HCT116 (cell line): ENCODE results near the gene DNAJC6. TPM values are rescaled to one million over a fixed set of nuclear protein-coding genes. Genes with fewer than 3 reads are reported as not detected.

ENCODE experiments used
- ATAC-seq: fragments of 200-7000 bp; cut with Tn5 transposase; 2 replicates; pipeline ENCODE4 v1.9.1; 2020; ENCODE audit warnings: mild to moderate bottlenecking, moderate library complexity
- BruUV-seq: library from RNA; stranded (reverse); fragments of 400-500 nt; replicated peaks from 2 replicates; lab custom pipeline; 2021; lab: Mats Ljungman, UMichigan
- CTCF ChIA-PET: fragments of 300-600 bp; sonication (Branson Sonifier 250); formaldehyde crosslinking; loops from one replicate; lab custom pipeline; 2021; ENCODE audit warnings: antibody characterized with exemption; lab: Charles Lee
- POLR2A ChIA-PET: fragments of 300-600, 350-600 bp; sonication (Branson Sonifier 250); formaldehyde crosslinking; loops from one replicate; lab custom pipeline; 2021; ENCODE audit warnings: antibody characterized with exemption; lab: Charles Lee
- RAD21 ChIA-PET, 2 experiments: fragments of 300-600 bp; sonication (Branson Sonifier 250); formaldehyde crosslinking; loops; one replicate each; lab custom pipeline; 2023; ENCODE audit warnings: low total read pairs in 2 of 2; ENCODE audit not compliant: uncharacterized antibody in 2 of 2, unreplicated experiment in 2 of 2, low non-redundant PET in 1 of 2; lab: Charles Lee
- DNase-seq: peaks from one replicate; pipeline ENCODE4 v3.0.0-alpha.2; 2010; ENCODE audit warnings: low read depth, low spot score
- H2AFZ ChIP-seq: fragments of 200-600 bp; shearing (Covaris generic), sonication (generic); 2 replicates; pipeline ENCODE4 v1.6.1; 2017; ENCODE audit warnings: low read depth, mixed run types, mixed read lengths, antibody characterized with exemption, low read length; ENCODE audit not compliant: poor library complexity, severe bottlenecking
- H3K27ac ChIP-seq: 2 replicates; pipeline ENCODE4 v1.5.1; 2012; ENCODE audit warnings: low read depth, low read length
- H3K27me3 ChIP-seq: fragments of 200-600 bp; sonication (generic); 2 replicates; pipeline ENCODE4 v1.6.1; 2016; ENCODE audit warnings: mixed run types, low read length, mixed read lengths; ENCODE audit not compliant: insufficient read depth
- H3K36me3 ChIP-seq, 2 experiments: fragments of 200-500 bp in 1 of 2; fragments of 200-600 bp in 1 of 2; sonication (Bioruptor generic) in 1 of 2; sonication (generic) in 1 of 2; 2 replicates each; pipeline versions ENCODE4 v1.5.1 to v1.6.1; 2014 to 2016; ENCODE audit warnings: low read length in 2 of 2, inconsistent platforms in 1 of 2, mixed read lengths in 1 of 2, mixed run types in 1 of 2; ENCODE audit not compliant: insufficient read depth in 2 of 2, control insufficient read depth in 1 of 2
- H3K4me1 ChIP-seq, 2 experiments: fragments of 200-600 bp in 1 of 2; sonication (generic) in 1 of 2; 2 replicates each; pipeline versions ENCODE4 v1.5.1 to v1.6.1; 2012 to 2017; ENCODE audit warnings: low read length in 2 of 2, inconsistent platforms in 1 of 2, mild to moderate bottlenecking in 1 of 2, mixed read lengths in 1 of 2, mixed run types in 1 of 2, moderate library complexity in 1 of 2; ENCODE audit not compliant: insufficient read depth in 2 of 2, control insufficient read depth in 1 of 2
- H3K4me2 ChIP-seq: fragments of 200-600 bp; sonication (generic); 2 replicates; pipeline ENCODE4 v1.6.1; 2017; ENCODE audit warnings: mixed run types, low read length, mixed read lengths
- H3K4me3 ChIP-seq, 2 experiments: fragments of 200-600 bp in 1 of 2; sonication (generic) in 1 of 2; replicated peaks in 1 of 2; 2 replicates each; pipeline ENCODE4 v1.5.1; 2011 to 2016; ENCODE audit warnings: low read length in 2 of 2, control low read depth in 1 of 2, low read depth in 1 of 2, mild to moderate bottlenecking in 1 of 2, mixed read lengths in 1 of 2, mixed run types in 1 of 2
- H3K79me2 ChIP-seq: fragments of 200-600 bp; sonication (generic); 2 replicates; pipeline ENCODE4 v1.6.1; 2017; ENCODE audit warnings: mild to moderate bottlenecking, mixed run types, low read length, moderate library complexity, mixed read lengths; ENCODE audit not compliant: insufficient read depth
- H3K9ac ChIP-seq: fragments of 200-600 bp; sonication (generic); 2 replicates; pipeline ENCODE4 v1.6.1; 2016; ENCODE audit warnings: low read length, mixed read lengths
- H3K9me2 ChIP-seq: fragments of 200-600 bp; sonication (generic), shearing (Covaris generic); 2 replicates; pipeline ENCODE4 v1.6.1; 2017; ENCODE audit warnings: mixed run types, mild to moderate bottlenecking, moderate library complexity; ENCODE audit not compliant: insufficient read depth
- H3K9me3 ChIP-seq, 2 experiments: fragments of 200-500 bp in 1 of 2; fragments of 200-600 bp in 1 of 2; sonication (Bioruptor generic) in 1 of 2; sonication (generic) in 1 of 2; 2 replicates each; pipeline ENCODE4 v1.6.1; 2014 to 2017; ENCODE audit warnings: low read length in 2 of 2, mixed read lengths in 2 of 2, inconsistent platforms in 1 of 2, low read depth in 1 of 2, mild to moderate bottlenecking in 1 of 2, mixed run types in 1 of 2, moderate library complexity in 1 of 2; ENCODE audit not compliant: control insufficient read depth in 1 of 2, insufficient read depth in 1 of 2
- H4K20me1 ChIP-seq: fragments of 200-600 bp; sonication (generic), shearing (Covaris generic); 2 replicates; pipeline ENCODE4 v1.6.1; 2017; ENCODE audit warnings: mixed run types, mild to moderate bottlenecking, moderate library complexity; ENCODE audit not compliant: insufficient read depth
- EGR1 ChIP-seq: IDR thresholded peaks from 2 replicates; pipeline ENCODE4 v1.6.1; 2012; ENCODE audit warnings: low read depth
- ELF1 ChIP-seq: IDR thresholded peaks from 2 replicates; pipeline ENCODE4 v1.6.1; 2012; ENCODE audit warnings: low read depth, borderline replicate concordance
- EZH2 ChIP-seq: fragments of 200-600 bp; sonication (generic); IDR thresholded peaks from 2 replicates; pipeline ENCODE4 v1.6.1; 2017; ENCODE audit warnings: antibody characterized with exemption, mixed run types
- FOSL1 ChIP-seq: IDR thresholded peaks from 2 replicates; pipeline ENCODE4 v1.6.1; 2012; ENCODE audit warnings: low read depth
- MAX ChIP-seq: IDR thresholded peaks from 2 replicates; pipeline ENCODE4 v1.6.1; 2012
- POLR2A ChIP-seq: IDR thresholded peaks from 2 replicates; pipeline ENCODE4 v1.7.0; 2011; ENCODE audit warnings: borderline replicate concordance; ENCODE audit not compliant: insufficient read depth, insufficient read length; ENCODE audit errors: extremely low read depth
- RAD21 ChIP-seq: IDR thresholded peaks from 2 replicates; pipeline ENCODE4 v1.6.1; 2012; ENCODE audit warnings: low read depth, mild to moderate bottlenecking
- SIN3A ChIP-seq: IDR thresholded peaks from 2 replicates; pipeline ENCODE4 v1.6.1; 2012; ENCODE audit warnings: low read depth
- SP1 ChIP-seq: IDR thresholded peaks from 2 replicates; pipeline ENCODE4 v1.6.1; 2012; ENCODE audit warnings: low read depth
- SRF ChIP-seq: IDR thresholded peaks from 2 replicates; pipeline ENCODE4 v1.6.1; 2012; ENCODE audit warnings: low read depth
- TCF7L2 ChIP-seq: IDR thresholded peaks from 2 replicates; pipeline ENCODE4 v1.7.0; 2011; ENCODE audit warnings: borderline replicate concordance, inconsistent platforms; ENCODE audit not compliant: insufficient read depth, insufficient read length; ENCODE audit errors: extremely low read depth
- ZBTB33 ChIP-seq: IDR thresholded peaks from 2 replicates; pipeline ENCODE4 v1.6.1; 2011; ENCODE audit warnings: mild to moderate bottlenecking, low read length, moderate library complexity; ENCODE audit not compliant: insufficient replicate concordance; ENCODE audit errors: extremely low read depth
- ZFX ChIP-seq: fragments of 450-650 bp; IDR thresholded peaks from 2 replicates; pipeline ENCODE4 v1.6.1; 2017
- intact Hi-C: fragments of 100-400 bp; cut with micrococcal nuclease; formaldehyde crosslinking; loops from 2 replicates; pipeline ENCODE4 v1.10.0; 2022
- total RNA-seq: library from RNA; stranded (reverse); gene quantifications from one replicate; pipeline ENCODE4 v1.2.1, GENCODE V29; 2021; ENCODE audit not compliant: unreplicated experiment
- TF ChIP-seq, protein P1 (sequence below): IDR thresholded peaks from 2 replicates; pipeline ENCODE4 v1.6.1; 2012
- TF ChIP-seq, protein P2 (sequence below), 3 experiments: fragments of 200-600 bp in 1 of 3; sonication (generic) in 1 of 3; IDR thresholded peaks in 2 of 3; conservative IDR thresholded peaks in 1 of 3; 2 replicates each; pipeline ENCODE4 v1.5.1; 2012 to 2017; ENCODE audit warnings: low read depth in 2 of 3, low read length in 2 of 3, antibody characterized with exemption in 1 of 3, borderline replicate concordance in 1 of 3, control low read depth in 1 of 3, mild to moderate bottlenecking in 1 of 3, mixed read lengths in 1 of 3, mixed run types in 1 of 3, moderate library complexity in 1 of 3; ENCODE audit not compliant: insufficient read depth in 1 of 3
- TF ChIP-seq, protein P3 (sequence below): IDR thresholded peaks from 2 replicates; pipeline ENCODE4 v1.6.1; 2012; ENCODE audit warnings: low read depth

Gene DNAJC6
- total RNA-seq, 1 experiment from 2014 or later = 9.0 TPM

DNA sequence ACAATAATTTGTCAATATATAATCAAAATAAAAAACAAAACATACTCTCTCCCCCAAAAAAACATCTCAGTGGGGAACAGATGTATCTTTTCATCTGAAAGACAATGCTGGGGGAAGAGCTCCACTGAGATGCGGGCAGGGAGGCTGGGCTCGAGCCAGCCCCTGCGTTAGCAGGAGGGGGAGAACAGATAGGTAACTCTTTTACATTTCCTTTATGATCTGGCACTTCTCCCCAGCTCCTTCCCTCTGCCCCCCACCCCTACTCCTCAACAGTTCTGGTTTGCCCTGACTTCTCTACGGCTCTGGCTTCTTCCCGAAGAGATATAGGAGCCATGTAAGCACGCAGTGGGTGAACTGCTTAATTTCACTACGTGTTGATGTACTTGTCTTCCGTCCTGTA is 123.6 kb downstream of the DNAJC6 start:
- Histone ChIP-seq H4K20me1 (no peaks in the 10 kb centered on the region), H3K4me1 (peaks cover 0 to 14% of the 10 kb centered on the region in 2 experiments; a peak in 2 of 4 replicates), H3K9ac (no peak overlapping the region), H3K9me3 (no peaks in the 10 kb centered on the region), H3K27me3 (no peaks in the 10 kb centered on the region), H3K27ac (no peak overlapping the region), H2AFZ (no peak overlapping the region), H3K36me3 (no peaks in the 10 kb centered on the region; a peak in 1 of 4 replicates), H3K9me2 (no peaks in the 10 kb centered on the region), H3K4me3 (no peak overlapping the region), H3K4me2 (no peak overlapping the region), H3K79me2 (no peaks in the 10 kb centered on the region)
- no TSS peak for BruUV-seq
- ATAC-seq (no peak), DNase-seq (no peak)
- intact Hi-C loops = no loop called here
- ChIA-PET POLR2A (no interaction called here), CTCF (interaction anchor here (0.8 kb wide), 1 partner anchor 17 kb away, joined by 3 read pairs; no protein-coding TSS in a partner anchor), RAD21 (no interaction called here)
- TF ChIP-seq TCF7L2 = no peak
- TF ChIP-seq RAD21 = no peak
- TF ChIP-seq SRF = no peak
- no peak for TF ChIP-seq POLR2A
- TF ChIP-seq MAX = no peak
- no peak for TF ChIP-seq ZBTB33
- TF ChIP-seq, protein P1, sequence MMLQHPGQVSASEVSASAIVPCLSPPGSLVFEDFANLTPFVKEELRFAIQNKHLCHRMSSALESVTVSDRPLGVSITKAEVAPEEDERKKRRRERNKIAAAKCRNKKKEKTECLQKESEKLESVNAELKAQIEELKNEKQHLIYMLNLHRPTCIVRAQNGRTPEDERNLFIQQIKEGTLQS = no peak
- no peak for TF ChIP-seq ZFX
- no peak for TF ChIP-seq FOSL1
- no peak for TF ChIP-seq EGR1
- no peak for TF ChIP-seq ELF1
- TF ChIP-seq EZH2 = no peak
- no peak for TF ChIP-seq SP1
- TF ChIP-seq SIN3A = no peak
- TF ChIP-seq, protein P2, sequence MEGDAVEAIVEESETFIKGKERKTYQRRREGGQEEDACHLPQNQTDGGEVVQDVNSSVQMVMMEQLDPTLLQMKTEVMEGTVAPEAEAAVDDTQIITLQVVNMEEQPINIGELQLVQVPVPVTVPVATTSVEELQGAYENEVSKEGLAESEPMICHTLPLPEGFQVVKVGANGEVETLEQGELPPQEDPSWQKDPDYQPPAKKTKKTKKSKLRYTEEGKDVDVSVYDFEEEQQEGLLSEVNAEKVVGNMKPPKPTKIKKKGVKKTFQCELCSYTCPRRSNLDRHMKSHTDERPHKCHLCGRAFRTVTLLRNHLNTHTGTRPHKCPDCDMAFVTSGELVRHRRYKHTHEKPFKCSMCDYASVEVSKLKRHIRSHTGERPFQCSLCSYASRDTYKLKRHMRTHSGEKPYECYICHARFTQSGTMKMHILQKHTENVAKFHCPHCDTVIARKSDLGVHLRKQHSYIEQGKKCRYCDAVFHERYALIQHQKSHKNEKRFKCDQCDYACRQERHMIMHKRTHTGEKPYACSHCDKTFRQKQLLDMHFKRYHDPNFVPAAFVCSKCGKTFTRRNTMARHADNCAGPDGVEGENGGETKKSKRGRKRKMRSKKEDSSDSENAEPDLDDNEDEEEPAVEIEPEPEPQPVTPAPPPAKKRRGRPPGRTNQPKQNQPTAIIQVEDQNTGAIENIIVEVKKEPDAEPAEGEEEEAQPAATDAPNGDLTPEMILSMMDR (IDR thresholded peaks at IDR 0.05 in 2 of 3, conservative IDR thresholded peaks at IDR 0.05 in 1 of 3; ENCODE audit: borderline replicate concordance in 1 of 3, insufficient read depth in 1 of 3, low read depth in 2 of 3, low read length in 2 of 3) = no peak
- TF ChIP-seq, protein P3, sequence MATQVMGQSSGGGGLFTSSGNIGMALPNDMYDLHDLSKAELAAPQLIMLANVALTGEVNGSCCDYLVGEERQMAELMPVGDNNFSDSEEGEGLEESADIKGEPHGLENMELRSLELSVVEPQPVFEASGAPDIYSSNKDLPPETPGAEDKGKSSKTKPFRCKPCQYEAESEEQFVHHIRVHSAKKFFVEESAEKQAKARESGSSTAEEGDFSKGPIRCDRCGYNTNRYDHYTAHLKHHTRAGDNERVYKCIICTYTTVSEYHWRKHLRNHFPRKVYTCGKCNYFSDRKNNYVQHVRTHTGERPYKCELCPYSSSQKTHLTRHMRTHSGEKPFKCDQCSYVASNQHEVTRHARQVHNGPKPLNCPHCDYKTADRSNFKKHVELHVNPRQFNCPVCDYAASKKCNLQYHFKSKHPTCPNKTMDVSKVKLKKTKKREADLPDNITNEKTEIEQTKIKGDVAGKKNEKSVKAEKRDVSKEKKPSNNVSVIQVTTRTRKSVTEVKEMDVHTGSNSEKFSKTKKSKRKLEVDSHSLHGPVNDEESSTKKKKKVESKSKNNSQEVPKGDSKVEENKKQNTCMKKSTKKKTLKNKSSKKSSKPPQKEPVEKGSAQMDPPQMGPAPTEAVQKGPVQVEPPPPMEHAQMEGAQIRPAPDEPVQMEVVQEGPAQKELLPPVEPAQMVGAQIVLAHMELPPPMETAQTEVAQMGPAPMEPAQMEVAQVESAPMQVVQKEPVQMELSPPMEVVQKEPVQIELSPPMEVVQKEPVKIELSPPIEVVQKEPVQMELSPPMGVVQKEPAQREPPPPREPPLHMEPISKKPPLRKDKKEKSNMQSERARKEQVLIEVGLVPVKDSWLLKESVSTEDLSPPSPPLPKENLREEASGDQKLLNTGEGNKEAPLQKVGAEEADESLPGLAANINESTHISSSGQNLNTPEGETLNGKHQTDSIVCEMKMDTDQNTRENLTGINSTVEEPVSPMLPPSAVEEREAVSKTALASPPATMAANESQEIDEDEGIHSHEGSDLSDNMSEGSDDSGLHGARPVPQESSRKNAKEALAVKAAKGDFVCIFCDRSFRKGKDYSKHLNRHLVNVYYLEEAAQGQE = no peak
